Heart right ventricle (tissue), 16 donors: ENCODE results near the gene MUC13. TPM values are rescaled to one million over a fixed set of nuclear protein-coding genes. Genes with fewer than 3 reads are reported as not detected.

Experiments
- ATAC-seq, 8 donors: fragments of 200-7000 bp; cut with Tn5 transposase; one replicate each; pipeline ENCODE4 v1.9.1; 2020; ENCODE audit warnings: mild to moderate bottlenecking in 8 of 8, moderate library complexity in 8 of 8, moderate number of reproducible peaks in 1 of 8
- DNase-seq, 2 donors: peaks; one replicate each; pipeline ENCODE4 v3.0.0-alpha.2; 2020
- H3K27ac ChIP-seq, 10 donors: fragments of 200-600 bp; sonication (generic) in 2 of 10; one replicate each; pipeline versions ENCODE4 v1.5.0 to v1.8.0; 2020 to 2022; ENCODE audit warnings: mild to moderate bottlenecking in 3 of 10
- H3K27me3 ChIP-seq, 7 donors: fragments of 200-600 bp; one replicate each; pipeline ENCODE4 v1.8.0; 2021 to 2022; ENCODE audit warnings: mild to moderate bottlenecking in 2 of 7
- H3K36me3 ChIP-seq, 9 donors: fragments of 200-600 bp; sonication (generic) in 1 of 9; one replicate each; pipeline versions ENCODE4 v1.5.0 to v1.8.0; 2020 to 2022; ENCODE audit warnings: mild to moderate bottlenecking in 2 of 9
- H3K4me1 ChIP-seq, 9 donors: fragments of 200-600 bp; sonication (generic) in 1 of 9; one replicate each; pipeline versions ENCODE4 v1.5.0 to v1.8.0; 2020 to 2022; ENCODE audit warnings: mild to moderate bottlenecking in 4 of 9
- H3K4me3 ChIP-seq, 10 donors: fragments of 200-600 bp; sonication (generic) in 2 of 10; one replicate each; pipeline versions ENCODE4 v1.5.0 to v1.8.0; 2020 to 2022; ENCODE audit warnings: mild to moderate bottlenecking in 7 of 10, moderate library complexity in 2 of 10
- H3K9me3 ChIP-seq, 11 donors: fragments of 200-600 bp in 10 of 11; sonication (generic) in 2 of 11; one replicate each; pipeline versions ENCODE4 v1.5.0 to v1.8.0; 2013 to 2022; ENCODE audit warnings: mild to moderate bottlenecking in 2 of 11, control low read depth in 1 of 11, moderate library complexity in 1 of 11
- WGBS, 2 donors: extraction: QIAGEN DNeasy Blood & Tissue Kit; methylation state at CpG; one replicate each; pipeline ENCODE4 v1.1.7; 2013; ENCODE audit warnings: inconsistent platforms in 1 of 2; 5-methylcytosine and 5-hydroxymethylcytosine counted together
- intact Hi-C, 10 donors: fragments of 100-400 bp; cut with DNase I; formaldehyde crosslinking; loops; one replicate each; pipeline versions ENCODE4 v1.11.1 to v1.14.2; 2022
- polyA plus RNA-seq, 2 donors: library from polyadenylated mRNA; stranded (reverse); fragments of 200-250 nt; gene quantifications; one replicate each; pipeline ENCODE4 v1.2.3, GENCODE V29; 2013
- total RNA-seq, 10 donors: library from RNA; stranded (reverse); fragmentation: NEBNext Ultra II Directional in 3 of 10; extraction: Animal tissue kit (Norgen Biotek cat#: 25700) in 3 of 10; gene quantifications; one replicate each; pipeline versions ENCODE4 v1.2.1 to v1.2.4, GENCODE V29; 2021 to 2023
- TF ChIP-seq, protein P1 (sequence below), 9 donors: fragments of 200-600 bp; sonication (generic) in 2 of 9; IDR thresholded peaks; one replicate each; pipeline versions ENCODE4 v1.5.0 to v1.8.0; 2021 to 2022; ENCODE audit warnings: antibody characterized with exemption in 9 of 9, mild to moderate bottlenecking in 5 of 9, moderate library complexity in 1 of 9
- donor health status: Arrhythmogenic right ventricular cardiomyopathy.
- donor health status: ischemic (EF 13 %, LVEDD 7.1; RV severe dilation, severe dysfunction).
- donor health status: healthy with polysubstance abuse.
- donor health status: DM: no; HTN: yes; CAD: no.
- donor health status: DM: no; HTN: no; CAD: no.
- donor health status: ischemic (EF 25% LVEDD 6.9; RV normal size, moderate dysfunction).
- donor health status: ischemic (EF 25% LVEDD 5.7; RV mildly dilated, moderate dysfunction).
- donor health status: healthy.
- donor health status: DM: yes; HTN: yes; CAD: no.
- donor health status: Ischemic cardiomyopathy.
- donor health status: ischemic (EF 35%, LVEDD 5.7; RV mildly dilated, moderate dysfunction).
- donor health status: nonischemic (EF 11% LVEDD 7.7; RV severe dilation, severe dysfunction).
- donor health status: DM: yes; HTN: yes; CAD: no.
- donor health status: PGD.
- donor health status: ischemic (EF 29% LVEDD 5.4; RV normal size, mild dysfunction).
- donor health status: nonischemic (EF 23%, LVEDD 6.1; RV moderate dilation, normal function).

Gene MUC13
- total and polyA plus RNA-seq, 12 donors = 0.03 to 0.41 (median 0.37) TPM; not detected in 9

DNA sequence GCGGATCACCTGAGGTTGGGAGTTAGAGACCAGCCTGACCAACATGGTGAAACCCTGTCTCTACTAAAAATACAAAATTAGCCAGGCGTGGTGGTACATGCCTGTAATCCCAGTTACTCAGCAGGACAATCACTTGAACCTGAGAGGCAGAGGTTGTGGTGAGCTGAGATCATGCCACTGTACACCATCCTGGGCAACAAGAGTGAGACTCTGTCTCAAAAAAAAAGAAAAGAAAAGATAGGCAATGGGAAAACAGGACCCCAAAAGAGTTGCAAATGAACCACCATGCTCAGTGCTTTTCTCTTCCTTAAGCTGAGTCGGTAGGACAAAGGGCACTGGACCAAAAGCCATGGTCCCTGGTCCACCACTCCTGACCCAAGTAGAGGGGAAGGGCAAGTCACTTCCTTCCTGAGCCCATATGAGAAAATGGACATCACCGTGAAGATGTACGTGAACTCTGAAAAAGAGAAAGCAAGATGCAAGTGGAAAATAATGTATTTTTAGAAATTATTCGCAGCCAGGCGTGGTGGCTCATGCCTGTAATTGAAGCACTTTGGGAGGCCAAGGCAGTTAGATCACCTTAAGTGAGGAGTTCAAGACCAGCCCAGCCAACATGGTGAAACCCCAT, 50.0 kb downstream of the MUC13 start:
- ATAC-seq (no peak), DNase-seq (no peak)
- TF ChIP-seq, protein P1, sequence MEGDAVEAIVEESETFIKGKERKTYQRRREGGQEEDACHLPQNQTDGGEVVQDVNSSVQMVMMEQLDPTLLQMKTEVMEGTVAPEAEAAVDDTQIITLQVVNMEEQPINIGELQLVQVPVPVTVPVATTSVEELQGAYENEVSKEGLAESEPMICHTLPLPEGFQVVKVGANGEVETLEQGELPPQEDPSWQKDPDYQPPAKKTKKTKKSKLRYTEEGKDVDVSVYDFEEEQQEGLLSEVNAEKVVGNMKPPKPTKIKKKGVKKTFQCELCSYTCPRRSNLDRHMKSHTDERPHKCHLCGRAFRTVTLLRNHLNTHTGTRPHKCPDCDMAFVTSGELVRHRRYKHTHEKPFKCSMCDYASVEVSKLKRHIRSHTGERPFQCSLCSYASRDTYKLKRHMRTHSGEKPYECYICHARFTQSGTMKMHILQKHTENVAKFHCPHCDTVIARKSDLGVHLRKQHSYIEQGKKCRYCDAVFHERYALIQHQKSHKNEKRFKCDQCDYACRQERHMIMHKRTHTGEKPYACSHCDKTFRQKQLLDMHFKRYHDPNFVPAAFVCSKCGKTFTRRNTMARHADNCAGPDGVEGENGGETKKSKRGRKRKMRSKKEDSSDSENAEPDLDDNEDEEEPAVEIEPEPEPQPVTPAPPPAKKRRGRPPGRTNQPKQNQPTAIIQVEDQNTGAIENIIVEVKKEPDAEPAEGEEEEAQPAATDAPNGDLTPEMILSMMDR (IDR thresholded peaks at IDR 0.05) = no peak
- intact Hi-C loops = loop anchor here in 9 of 10 donors (5.0 to 10.0 kb wide), 8 partner anchors 32 to 112 kb away; no protein-coding TSS in a partner anchor
- 66 to 68% methylated on average over 7 of the region's 7 CpGs for WGBS, 2 donors
- Histone ChIP-seq H3K4me3 (no peak overlapping the region), H3K9me3 (no peaks in the 10 kb centered on the region), H3K27me3 (peaks cover 0 to 37% (median 0%) of the 10 kb centered on the region in 7 donors), H3K27ac (peak overlapping the region in 2 of 10 donors; percentile 14 to 95), H3K36me3 (peaks cover 0 to 14% (median 0%) of the 10 kb centered on the region in 9 donors), H3K4me1 (peaks cover 23 to 55% (median 46%) of the 10 kb centered on the region in 9 donors)

DNA sequence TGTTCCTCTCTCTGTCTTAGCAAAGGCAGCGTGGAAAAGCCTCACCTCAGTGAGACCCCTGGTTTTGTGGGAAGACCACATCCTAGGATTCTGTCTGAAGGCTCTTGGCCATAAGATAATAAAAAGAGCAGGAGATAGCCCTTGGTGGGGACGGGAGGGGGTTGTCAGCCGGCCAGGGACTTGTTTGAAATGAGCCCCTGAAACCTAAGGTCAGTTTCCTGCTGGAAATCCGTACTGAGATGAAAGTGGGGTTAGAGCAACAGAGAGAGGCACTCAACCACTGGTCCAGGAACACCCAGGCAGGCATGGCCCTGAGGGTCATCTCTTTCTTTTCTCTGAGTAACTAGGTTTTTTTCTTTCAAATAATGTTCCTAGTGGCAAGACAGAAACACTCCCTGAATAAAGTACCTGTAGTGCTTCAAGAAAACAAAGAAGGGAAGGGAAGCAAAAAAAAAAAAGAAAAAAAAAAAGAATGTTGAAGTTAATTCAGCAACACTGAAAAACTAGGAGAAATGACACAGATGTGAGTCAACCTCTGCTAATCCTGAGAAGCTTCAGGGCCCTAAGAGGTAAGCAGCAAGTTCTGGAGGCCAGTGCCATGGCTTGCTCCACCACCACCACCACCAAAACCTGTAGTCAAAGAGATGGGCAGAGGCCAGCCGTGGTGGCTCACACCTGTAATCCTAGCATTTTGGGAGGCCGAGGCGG, 50.6 kb downstream of the MUC13 start:
- no peaks in the 10 kb centered on the region for H3K9me3 ChIP-seq
- intact Hi-C loops = loop anchor here in 2 of 10 donors (5.0 to 10.0 kb wide), 2 partner anchors 42 to 49 kb away; no protein-coding TSS in a partner anchor
- H3K4me1 ChIP-seq = peaks cover 28 to 62% (median 52%) of the 10 kb centered on the region in 9 donors
- peaks cover 0 to 14% (median 0%) of the 10 kb centered on the region in 9 donors for H3K36me3 ChIP-seq
- ATAC-seq = no peak
- H3K27ac ChIP-seq = peak overlapping the region in 2 of 10 donors; percentile 14 to 21
- H3K27me3 ChIP-seq = peaks cover 0 to 33% (median 0%) of the 10 kb centered on the region in 7 donors
- no peak overlapping the region for H3K4me3 ChIP-seq
- no peak for DNase-seq
- TF ChIP-seq, protein P1 (IDR thresholded peaks at IDR 0.05) = no peak
- WGBS, 2 donors = 82 to 86% methylated on average over 7 of the region's 7 CpGs

DNA sequence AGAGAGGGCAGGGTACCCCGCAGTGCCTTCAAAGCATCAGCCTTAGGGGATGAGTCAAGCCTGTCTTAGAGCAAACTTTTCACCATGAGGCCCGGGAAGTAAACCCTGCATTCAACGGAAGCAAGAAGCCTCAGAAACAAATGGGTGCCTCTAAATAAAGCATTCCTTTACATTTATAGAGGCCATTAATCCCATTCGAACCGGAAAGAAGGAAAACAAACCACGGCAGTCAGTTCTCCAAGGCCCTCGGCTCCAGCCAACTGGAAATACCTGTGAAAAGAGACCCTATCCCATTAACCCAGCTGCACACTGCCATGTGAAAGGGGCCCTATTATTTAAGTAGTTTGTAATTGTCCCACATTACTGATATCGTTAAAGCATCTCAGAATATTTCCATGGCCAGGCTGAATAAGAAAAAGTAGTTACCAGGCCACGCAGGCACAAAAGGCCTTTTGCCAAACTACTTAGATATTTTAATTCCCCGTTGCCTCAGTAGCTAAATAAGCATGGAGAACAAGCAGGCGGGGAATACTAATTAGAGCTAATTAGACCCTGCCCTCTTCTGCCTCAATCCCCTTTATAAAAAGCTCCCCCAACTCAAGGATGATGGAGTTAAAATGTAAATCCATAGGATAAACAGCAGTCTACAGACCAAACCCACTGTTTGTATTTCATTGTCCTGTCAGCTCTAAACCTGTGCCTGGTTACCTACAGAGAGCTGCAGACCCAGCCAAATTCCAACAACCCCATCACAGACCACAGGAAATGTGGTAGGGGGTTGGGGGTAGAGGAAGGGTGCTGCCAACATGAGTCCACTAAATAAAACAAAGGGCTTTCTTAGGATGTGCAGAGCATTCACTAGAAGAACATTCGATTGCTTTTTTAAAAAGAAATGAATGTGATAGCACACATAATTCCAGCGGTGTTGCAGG, 51.5 kb downstream of the MUC13 start:
- peak overlapping the region in 2 of 10 donors; percentile 61 to 64 for H3K27ac ChIP-seq
- peaks cover 0 to 14% (median 0%) of the 10 kb centered on the region in 9 donors for H3K36me3 ChIP-seq
- TF ChIP-seq, protein P1 (IDR thresholded peaks at IDR 0.05) = no peak
- intact Hi-C loops = loop anchor here in 2 of 10 donors (5.0 to 10.0 kb wide), 2 partner anchors 41 to 48 kb away; no protein-coding TSS in a partner anchor
- H3K4me1 ChIP-seq = peaks cover 36 to 71% (median 61%) of the 10 kb centered on the region in 9 donors
- no peak overlapping the region for H3K4me3 ChIP-seq
- no peaks in the 10 kb centered on the region for H3K9me3 ChIP-seq
- DNase-seq (no peak), ATAC-seq (no peak)
- 76 to 85% methylated on average over 13 of the region's 13 CpGs for WGBS, 2 donors
- peaks cover 0 to 25% (median 0%) of the 10 kb centered on the region in 7 donors for H3K27me3 ChIP-seq
